SU-DHL-6 (cell line): ENCODE results near the gene SF1.

Source experiments
- H2AFZ ChIP-seq: fragments of 200-600 bp; sonication (generic); 2 replicates; pipeline ENCODE4 v1.6.1; 2014; ENCODE audit warnings: low read depth, mild to moderate bottlenecking, moderate library complexity, mixed read lengths, antibody characterized with exemption, low read length; ENCODE audit not compliant: severe bottlenecking
- H3F3A ChIP-seq: fragments of 200-600 bp; shearing (Covaris generic); 2 replicates; pipeline ENCODE4 v1.6.0; 2016; ENCODE audit warnings: antibody characterized with exemption, mild to moderate bottlenecking; ENCODE audit not compliant: insufficient read depth
- H3K27ac ChIP-seq: fragments of 200-600 bp; sonication (generic); 2 replicates; pipeline ENCODE4 v1.5.1; 2016; ENCODE audit warnings: low read depth, mild to moderate bottlenecking, low read length, moderate library complexity, mixed read lengths
- H3K27me3 ChIP-seq: fragments of 200-600 bp; sonication (generic), shearing (Covaris generic); 2 replicates; pipeline ENCODE4 v1.6.0; 2014; ENCODE audit warnings: mild to moderate bottlenecking, low read length
- H3K36me3 ChIP-seq: fragments of 200-600 bp; sonication (generic); 2 replicates; pipeline ENCODE4 v1.6.1; 2014; ENCODE audit warnings: mild to moderate bottlenecking, low read length, mixed read lengths
- H3K4me2 ChIP-seq: fragments of 300-600, 200-600 bp; shearing (Covaris generic), sonication (generic); 2 replicates; pipeline ENCODE4 v1.6.0; 2014; ENCODE audit warnings: low read length, low read depth, mild to moderate bottlenecking; ENCODE audit not compliant: poor library complexity, severe bottlenecking
- H3K4me3 ChIP-seq: fragments of 200-600 bp; sonication (generic); 2 replicates; pipeline ENCODE4 v1.5.1; 2014; ENCODE audit warnings: antibody characterized with exemption, low read length, mild to moderate bottlenecking, mixed read lengths; ENCODE audit not compliant: insufficient read depth, poor library complexity, severe bottlenecking
- H3K79me2 ChIP-seq: fragments of 200-600 bp; sonication (generic); 2 replicates; pipeline ENCODE4 v1.6.1; 2014; ENCODE audit warnings: mild to moderate bottlenecking, low read length, moderate library complexity; ENCODE audit not compliant: insufficient read depth
- H3K9ac ChIP-seq: fragments of 200-600 bp; sonication (generic); 2 replicates; pipeline ENCODE4 v1.7.0; 2014; ENCODE audit warnings: mild to moderate bottlenecking, low read length
- H3K9me2 ChIP-seq: fragments of 200-600 bp; sonication (generic); replicated peaks from 2 replicates; pipeline ENCODE4 v1.6.1; 2014; ENCODE audit warnings: low read length; ENCODE audit not compliant: insufficient read depth
- H3K9me3 ChIP-seq: fragments of 200-600 bp; sonication (generic); 2 replicates; pipeline ENCODE4 v1.6.1; 2014; ENCODE audit warnings: low read length, mixed read lengths; ENCODE audit not compliant: insufficient read depth
- H4K20me1 ChIP-seq: fragments of 200-600 bp; sonication (generic); 2 replicates; pipeline ENCODE4 v1.6.1; 2014; ENCODE audit warnings: low read depth, mild to moderate bottlenecking, antibody characterized with exemption, low read length, moderate library complexity, mixed read lengths
- EZH2phosphoT487 ChIP-seq: fragments of 200-600 bp; sonication (generic), shearing (Covaris generic); conservative IDR thresholded peaks from 2 replicates; pipeline ENCODE4 v1.6.1; 2018; ENCODE audit warnings: mild to moderate bottlenecking, antibody characterized with exemption, low read length, moderate library complexity, mixed read lengths
- TF ChIP-seq, protein P1 (sequence below): fragments of 200-600 bp; sonication (generic); IDR thresholded peaks from one replicate; pipeline ENCODE4 v1.5.1; 2017; ENCODE audit warnings: antibody characterized with exemption, mild to moderate bottlenecking, low read length, moderate library complexity; ENCODE audit not compliant: insufficient read depth, poor library complexity, severe bottlenecking

SF1 gene

DNA sequence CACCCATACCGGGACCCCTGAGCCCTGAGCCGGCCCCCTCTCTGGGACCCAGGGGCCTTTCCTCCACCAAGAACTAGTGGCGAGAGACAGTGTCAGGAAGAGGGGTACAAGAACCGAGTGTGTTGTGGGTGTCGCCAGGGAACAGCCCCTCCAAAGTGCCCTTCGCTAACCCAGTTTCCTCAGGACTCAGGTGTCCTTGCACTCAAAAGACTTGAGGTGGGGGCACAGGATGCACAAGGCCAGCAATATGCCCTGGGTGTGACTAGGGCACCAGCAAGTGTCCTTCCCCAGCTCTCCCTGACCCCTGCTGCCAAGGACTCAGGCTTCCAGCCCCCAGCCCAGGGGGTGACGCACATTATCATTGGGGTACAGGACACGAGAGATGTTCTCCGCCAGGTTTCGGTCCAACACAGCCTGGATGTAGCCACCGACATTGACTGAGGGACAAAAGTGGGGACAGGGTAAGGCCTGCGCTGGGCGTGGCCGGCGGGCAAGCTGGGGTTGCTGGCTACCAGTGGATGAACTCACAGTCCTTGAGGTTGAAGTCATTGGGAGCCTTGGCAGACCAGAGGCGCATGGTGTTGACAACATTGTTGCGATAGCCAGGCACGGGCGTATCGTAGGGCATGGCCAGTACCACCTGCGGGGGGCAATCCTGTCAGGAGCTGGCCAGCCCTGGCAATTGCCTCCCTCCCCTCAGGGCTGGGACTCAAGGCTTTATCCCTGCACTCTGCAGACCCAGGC, 23.3 kb downstream of the SF1 start:
- H3K4me2 ChIP-seq: no peak overlapping the region
- no peak overlapping the region for H3K9ac ChIP-seq
- H3K36me3 ChIP-seq: no peaks in the 10 kb centered on the region
- H3K27me3 ChIP-seq: no peaks in the 10 kb centered on the region
- H4K20me1 ChIP-seq: no peaks in the 10 kb centered on the region
- no peaks in the 10 kb centered on the region for H3K79me2 ChIP-seq
- no peaks in the 10 kb centered on the region for H3K9me2 ChIP-seq
- H3F3A ChIP-seq: no peaks in the 10 kb centered on the region
- H3K27ac ChIP-seq: no peak overlapping the region
- H3K4me3 ChIP-seq: no peak overlapping the region
- H2AFZ ChIP-seq: no peak overlapping the region
- no peaks in the 10 kb centered on the region for H3K9me3 ChIP-seq
- no peak for TF ChIP-seq EZH2phosphoT487
- TF ChIP-seq, protein P1, sequence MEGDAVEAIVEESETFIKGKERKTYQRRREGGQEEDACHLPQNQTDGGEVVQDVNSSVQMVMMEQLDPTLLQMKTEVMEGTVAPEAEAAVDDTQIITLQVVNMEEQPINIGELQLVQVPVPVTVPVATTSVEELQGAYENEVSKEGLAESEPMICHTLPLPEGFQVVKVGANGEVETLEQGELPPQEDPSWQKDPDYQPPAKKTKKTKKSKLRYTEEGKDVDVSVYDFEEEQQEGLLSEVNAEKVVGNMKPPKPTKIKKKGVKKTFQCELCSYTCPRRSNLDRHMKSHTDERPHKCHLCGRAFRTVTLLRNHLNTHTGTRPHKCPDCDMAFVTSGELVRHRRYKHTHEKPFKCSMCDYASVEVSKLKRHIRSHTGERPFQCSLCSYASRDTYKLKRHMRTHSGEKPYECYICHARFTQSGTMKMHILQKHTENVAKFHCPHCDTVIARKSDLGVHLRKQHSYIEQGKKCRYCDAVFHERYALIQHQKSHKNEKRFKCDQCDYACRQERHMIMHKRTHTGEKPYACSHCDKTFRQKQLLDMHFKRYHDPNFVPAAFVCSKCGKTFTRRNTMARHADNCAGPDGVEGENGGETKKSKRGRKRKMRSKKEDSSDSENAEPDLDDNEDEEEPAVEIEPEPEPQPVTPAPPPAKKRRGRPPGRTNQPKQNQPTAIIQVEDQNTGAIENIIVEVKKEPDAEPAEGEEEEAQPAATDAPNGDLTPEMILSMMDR: no peak

DNA sequence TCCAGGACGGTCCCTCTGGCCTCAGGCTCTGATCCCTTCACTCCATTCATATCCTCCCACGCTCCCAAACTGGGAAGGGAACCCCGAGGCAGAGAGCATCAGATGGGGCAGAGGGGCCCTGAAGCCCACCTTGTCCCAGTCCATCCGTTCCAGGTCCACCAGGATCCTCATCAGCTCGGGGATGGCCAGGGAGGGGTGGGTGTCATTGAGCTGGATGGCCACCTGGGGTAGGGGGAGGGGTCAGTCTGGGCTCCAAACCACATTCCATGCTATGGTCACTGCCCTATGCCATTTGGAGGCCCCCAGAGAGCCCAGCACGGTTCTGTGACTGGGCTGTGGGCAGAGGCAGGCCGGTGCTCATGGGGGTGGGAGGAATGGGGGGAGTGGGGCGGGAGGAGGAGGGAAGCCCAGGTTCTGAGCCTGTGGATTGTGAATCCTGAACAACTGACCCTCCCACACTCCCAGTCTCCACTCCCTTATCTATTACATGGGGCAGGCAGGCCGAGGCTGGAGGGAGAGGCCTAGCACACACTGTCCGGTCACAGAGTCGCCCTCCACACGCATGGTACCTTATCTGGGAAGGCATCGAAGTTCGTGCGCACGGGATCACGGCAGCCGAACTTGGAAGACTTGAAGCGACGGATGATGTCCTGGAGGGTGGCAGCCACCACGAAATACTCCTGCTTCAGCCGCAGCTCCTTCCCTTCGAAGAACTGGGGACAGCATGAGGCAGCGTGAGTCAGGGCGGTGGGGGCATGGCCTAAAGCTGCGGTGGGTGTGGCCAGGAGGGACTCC, 24.0 kb downstream of the SF1 start:
- Histone ChIP-seq H2AFZ (no peak overlapping the region), H3K27ac (no peak overlapping the region), H3K4me2 (no peak overlapping the region), H3K36me3 (no peaks in the 10 kb centered on the region), H3K9me3 (no peaks in the 10 kb centered on the region), H3K27me3 (no peaks in the 10 kb centered on the region), H3K9me2 (no peaks in the 10 kb centered on the region), H3K79me2 (no peaks in the 10 kb centered on the region), H3K9ac (no peak overlapping the region), H4K20me1 (no peaks in the 10 kb centered on the region), H3K4me3 (no peak overlapping the region), H3F3A (no peaks in the 10 kb centered on the region)
- TF ChIP-seq, protein P1: no peak
- TF ChIP-seq EZH2phosphoT487: no peak

DNA sequence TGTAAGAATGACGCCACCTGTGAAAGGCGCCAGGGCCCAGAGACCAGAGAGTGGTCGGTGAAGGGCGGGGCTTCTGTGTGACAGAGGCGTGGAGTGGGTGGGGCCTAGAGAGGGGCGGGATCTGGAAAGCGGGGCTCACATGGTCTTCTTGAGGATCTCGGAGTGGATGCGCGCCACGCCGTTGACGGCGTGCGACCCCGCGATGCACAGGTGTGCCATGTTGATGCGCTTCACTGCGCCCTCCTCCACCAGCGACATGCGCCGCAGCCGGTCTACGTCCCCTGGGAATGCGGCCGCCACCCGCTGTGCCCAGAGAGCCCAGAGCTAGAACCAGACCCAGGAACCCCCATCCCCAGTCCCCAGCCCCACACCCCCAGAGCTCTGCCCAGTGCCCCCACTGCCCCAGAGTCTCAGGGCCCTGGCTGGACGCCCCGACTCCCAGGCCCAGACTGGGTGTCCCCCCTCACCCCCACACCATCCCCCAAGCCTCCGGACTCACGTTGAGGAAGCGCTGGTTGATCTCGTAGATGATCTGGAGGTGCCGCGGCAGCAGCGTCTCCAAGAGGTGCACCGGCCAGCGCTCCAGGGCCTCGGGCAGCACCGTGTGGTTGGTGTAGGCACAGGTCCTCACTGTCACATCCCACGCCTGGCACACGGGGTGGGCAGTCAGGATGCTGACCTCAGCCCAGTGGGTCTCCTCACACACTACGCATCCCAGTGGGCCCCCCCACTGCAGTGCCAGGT, 24.8 kb downstream of the SF1 start:
- Histone ChIP-seq H3K9ac (no peak overlapping the region), H3K9me2 (no peaks in the 10 kb centered on the region), H4K20me1 (no peaks in the 10 kb centered on the region), H3K27ac (no peak overlapping the region), H3K79me2 (no peaks in the 10 kb centered on the region), H3K4me2 (no peak overlapping the region), H3K4me3 (no peak overlapping the region), H2AFZ (no peak overlapping the region), H3F3A (no peaks in the 10 kb centered on the region), H3K27me3 (no peaks in the 10 kb centered on the region), H3K36me3 (no peaks in the 10 kb centered on the region), H3K9me3 (no peaks in the 10 kb centered on the region)
- TF ChIP-seq EZH2phosphoT487: no peak
- TF ChIP-seq, protein P1: no peak
